CD1c-positive myeloid dendritic cell (primary cell): ENCODE data around the gene ZIC3.
"Not testable (repeated sequence)": the region's sequence is repeated elsewhere in the genome, so short reads cannot be mapped to it uniquely, and the experiment has no call there.

ENCODE experiments used
- DNase-seq: peaks from one replicate; pipeline ENCODE4 v3.0.0-alpha.2; 2016; ENCODE audit errors: extremely low spot score

Gene ZIC3

DNA sequence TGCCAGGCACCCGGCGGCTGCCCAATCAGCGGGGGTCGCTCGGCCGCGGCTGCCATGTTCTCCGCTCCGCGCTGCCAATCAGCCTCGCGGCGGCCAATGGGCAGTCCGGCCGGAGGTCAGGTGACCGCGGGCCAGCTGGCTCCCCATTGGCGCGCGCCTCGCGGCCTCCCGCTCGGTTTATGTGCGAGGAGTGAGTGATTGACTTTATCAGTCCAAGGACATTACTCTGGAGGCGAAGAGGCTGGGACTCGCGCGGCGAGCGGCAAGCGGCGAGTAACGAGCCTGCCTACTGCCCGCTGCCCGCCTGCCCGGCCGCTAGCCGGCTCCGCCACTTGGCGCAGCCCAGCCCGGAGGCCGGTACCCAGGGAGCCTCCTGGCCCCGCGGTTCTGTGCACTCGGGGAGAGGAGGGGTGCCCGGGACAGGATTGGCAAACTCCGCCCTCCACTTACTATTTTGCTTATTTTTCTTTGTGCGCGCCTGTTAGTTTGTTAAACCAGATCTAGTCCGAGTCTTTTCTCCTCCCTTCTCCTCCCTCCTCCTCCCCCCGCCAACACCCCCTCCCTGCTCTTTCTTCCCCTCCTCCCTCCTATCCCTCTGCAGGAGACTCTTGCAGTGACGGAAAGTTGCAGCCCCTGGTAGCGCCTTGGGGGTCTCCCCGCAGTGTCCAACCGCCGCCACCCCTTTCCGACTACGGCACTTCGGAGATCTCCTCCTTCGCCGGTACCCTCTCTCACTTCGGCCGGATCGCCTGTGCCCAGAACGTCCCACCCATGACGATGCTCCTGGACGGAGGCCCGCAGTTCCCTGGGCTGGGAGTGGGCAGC is at the start of gene ZIC3:
TSS of gene ZIC3 (plus strand) at position 207 of the 825 bp plus-strand sequence. CDS start at position 772, 565 bp downstream.
- peak; percentile 12 for DNase-seq

DNA sequence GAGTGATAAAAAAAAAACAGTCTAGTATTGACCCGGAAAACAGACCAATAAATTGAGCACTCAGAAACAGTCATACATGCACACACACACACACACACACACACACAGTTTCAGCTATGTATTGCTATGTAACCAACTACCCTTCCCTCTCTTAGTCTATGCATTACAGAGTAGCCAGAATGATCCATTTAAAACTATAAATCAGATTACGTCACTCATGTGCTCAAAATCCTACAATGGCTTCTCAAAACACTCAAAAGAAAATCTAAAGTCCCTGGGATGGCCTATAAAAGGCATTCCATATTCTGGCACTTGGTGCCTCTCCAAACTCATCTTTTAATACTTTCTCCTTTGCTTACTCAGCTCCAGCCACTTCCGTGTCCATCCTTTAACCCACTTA is 46.5 kb upstream of the ZIC3 start:
- no peak for DNase-seq

DNA sequence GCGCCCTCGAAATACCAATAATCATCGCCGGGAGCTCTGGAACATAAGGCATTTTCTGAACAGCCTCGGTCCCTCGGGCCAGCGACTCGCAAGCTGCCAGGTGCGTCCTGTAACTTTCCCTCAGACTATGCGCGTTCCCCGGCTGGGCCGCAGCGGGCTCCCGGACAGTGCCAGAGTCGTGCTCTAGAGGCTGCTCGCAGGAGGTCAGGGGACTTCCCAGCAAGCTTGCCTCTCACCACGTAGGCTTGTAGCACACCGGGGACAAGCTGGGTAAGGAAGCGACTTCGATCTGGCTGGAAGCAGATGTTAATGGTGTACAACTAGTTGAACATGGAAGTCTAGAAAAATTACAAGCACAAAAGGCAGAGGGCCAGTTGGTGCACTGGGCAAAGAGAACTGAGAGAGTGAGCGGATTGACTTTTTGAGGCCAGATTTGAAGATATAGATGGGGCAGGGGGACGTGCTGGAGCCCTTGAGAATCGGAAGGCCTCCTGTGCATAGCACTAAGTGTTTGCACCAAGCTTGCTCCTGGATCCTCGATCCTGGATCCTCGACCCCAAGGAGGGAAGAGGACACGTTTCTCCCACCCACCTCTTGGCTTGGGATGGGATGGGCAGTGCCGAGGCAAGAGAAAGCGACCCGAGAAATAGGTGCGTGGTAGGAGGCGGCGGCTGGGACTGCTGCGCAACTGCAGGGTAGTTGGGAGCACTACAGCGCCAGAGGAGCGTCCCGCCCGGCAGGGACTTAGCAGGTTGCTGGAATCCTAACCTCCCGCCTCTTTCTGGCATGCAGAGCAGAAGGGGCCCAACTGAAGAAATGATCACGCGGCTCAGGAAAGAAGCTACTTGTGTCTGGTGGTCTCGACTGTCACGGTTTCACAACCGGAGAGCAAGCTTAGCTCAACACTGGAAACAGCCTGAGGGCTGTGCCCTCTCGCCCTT is 19.9 kb upstream of the ZIC3 start:
- DNase-seq, result no peak

GRCh38 chrX:137547291-137547690 is 18.6 kb upstream of the ZIC3 start:
- no peak for DNase-seq

GRCh38 chrX:137548261-137548660 is 17.7 kb upstream of the ZIC3 start:
- no peak for DNase-seq

DNA sequence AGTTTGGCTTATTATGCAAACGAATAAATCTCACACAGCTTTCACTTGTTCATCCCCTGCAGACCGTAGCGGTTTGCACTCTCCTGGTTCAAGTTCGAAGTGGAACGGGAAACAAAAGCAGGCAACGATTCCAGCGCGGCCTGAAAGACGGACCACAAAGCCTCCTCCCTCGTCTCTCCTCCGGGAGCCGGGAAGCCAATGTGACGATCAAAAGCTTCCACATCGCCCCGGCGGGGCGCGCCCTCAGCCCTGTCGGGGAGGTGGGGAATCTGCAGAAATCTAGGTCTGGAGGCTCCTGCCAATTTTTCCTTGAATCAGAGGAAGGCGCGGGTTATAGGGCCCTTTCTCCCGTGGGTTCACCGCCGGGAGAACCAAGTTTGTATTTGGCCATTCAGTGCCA is 16.9 kb upstream of the ZIC3 start:
- DNase-seq, result no peak

DNA sequence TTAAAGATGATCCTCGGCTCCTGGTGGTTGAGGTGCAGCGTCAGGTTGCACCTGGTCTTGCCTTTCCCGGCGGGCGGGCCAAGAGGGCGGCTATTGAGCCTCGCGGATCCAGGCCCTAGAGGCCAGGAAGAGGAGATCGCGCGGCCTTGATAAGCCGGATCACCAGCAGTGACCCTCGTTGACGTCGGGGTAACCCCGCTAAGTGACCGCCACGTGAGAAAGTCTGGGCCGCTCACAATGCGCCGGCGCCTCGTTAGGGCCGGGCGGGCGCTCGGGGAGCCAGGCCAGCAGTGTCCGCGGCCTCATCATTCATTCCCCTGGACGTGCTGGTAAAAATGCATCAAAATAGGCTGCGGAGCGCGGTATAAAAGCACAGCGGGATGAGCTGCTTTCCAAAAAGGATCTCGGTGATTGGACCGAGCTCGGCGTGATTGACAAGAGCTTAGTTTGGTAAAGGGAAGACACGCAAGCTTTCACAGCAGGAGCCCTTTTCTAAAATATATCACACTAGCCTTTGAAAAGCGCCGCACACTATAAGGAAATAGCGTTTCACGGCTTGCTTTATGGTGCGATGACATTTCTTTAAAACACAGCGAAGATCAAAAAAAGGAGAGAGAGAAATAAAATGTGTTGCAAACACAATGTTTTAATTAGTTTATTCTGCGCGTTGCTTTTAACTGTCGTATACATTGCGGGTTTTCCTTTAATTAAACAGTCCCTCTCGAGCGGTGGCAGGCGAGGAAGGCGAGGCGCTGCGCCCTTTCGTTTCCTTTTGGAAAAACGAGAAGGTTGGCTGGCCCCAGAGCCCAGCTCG is 15.9 kb upstream of the ZIC3 start:
- DNase-seq, result no peak

GRCh38 chrX:137550665-137551261 is 15.2 kb upstream of the ZIC3 start:
- no peak for DNase-seq

DNA sequence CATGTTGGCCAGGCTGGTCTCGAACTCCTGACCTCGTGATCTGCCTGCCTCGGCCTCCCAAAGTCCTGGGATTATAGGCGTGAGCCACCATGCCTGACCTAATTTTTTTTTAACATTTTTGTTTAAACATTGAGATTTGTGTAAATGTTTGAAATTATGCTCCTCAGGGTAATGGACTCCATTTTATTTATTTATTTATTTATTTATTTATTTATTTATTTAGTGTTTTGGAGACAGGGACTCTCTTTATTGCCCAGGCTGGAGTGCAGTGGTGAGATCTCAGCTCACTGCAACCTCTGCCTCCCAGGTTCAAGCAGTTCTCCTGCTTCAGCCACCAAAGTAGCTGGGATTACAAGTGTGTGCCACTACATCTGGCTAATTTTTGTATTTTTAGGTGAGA is 13.8 kb upstream of the ZIC3 start:
- DNase-seq, result not testable (repeated sequence)

GRCh38 chrX:137562096-137562495 is 3.8 kb upstream of the ZIC3 start:
- no peak for DNase-seq

GRCh38 chrX:137563681-137564651 is 2.0 kb upstream of the ZIC3 start:
- no peak for DNase-seq

- no peak for DNase-seq
Measured at GRCh38 chrX:137565318-137565904, 516 bp upstream of the ZIC3 start.

- no peak for DNase-seq
Measured at GRCh38 chrX:137566746-137567679, 1.1 kb downstream of the ZIC3 start.

GRCh38 chrX:137567682-137568232 is 1.8 kb downstream of the ZIC3 start:
- DNase-seq, result peak; percentile 1

- no peak for DNase-seq
Measured at GRCh38 chrX:137568741-137569469, 3.0 kb downstream of the ZIC3 start.

DNA sequence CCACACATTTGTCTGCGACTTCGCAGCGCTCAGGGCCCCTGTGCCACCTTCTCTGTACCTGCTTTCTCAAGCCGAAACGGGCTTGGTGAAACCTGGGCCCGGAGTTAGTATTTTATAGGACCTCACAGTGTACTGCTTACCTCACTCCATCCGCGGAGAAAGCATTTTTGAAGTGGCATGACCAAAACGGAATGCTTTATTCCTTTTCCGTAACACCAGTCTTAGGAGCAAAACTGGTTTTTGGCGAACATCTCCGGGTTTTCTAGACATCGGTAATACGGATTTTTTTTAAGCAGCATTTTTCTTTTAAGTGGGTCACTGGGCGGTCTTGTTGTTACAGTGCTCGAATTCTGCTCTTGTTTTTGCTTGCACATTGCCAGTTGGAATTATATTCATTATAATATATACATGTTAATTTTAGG is 3.6 kb downstream of the ZIC3 start:
- no peak for DNase-seq

DNA sequence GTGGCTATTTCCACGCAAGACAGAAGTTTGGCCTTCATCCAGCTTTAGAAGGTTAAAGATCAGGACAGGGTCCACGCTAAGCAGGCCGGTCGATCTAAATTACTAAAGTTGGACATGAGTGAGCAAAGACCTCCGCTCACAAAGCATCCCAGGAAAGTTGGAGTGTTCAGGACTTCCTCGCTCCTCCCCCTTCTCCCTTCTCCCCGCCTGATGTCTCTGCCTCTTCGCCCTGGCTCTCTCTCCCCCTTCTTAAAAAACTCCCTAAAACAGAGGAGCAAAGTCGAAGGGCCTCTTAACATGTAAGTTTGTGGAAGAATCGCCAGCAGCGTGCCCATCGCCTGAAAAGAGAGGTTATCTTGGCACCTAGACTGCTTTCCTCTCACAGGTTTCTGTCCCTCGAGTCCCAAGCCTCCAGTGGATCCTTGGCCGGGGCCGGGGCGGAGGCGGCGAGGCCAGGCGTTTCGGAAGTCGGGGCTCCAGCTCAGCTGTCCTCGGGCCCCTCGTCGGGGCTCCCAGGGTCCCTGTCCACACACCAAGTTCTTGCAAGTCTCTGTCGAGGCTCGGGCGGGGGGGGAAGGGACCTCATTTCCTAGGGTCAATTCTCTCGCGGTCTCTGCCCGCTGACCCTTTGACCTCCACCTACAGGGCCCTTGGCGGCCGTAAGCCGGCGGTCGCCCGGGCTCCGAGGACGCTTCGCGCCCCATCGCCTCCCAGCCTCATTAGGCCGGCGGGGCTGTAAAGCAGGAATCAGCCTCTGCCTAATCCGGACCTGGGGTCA is 7.6 kb downstream of the ZIC3 start:
- no peak for DNase-seq
